Upper lobe of left lung (tissue), 4 donors: ENCODE data around the gene TRHDE.

Experiments
- POLR2A ChIP-seq, 4 donors: fragments of 450-650 bp; IDR thresholded peaks; one replicate each; pipeline ENCODE4 v1.5.1; 2016 to 2017; ENCODE audit warnings: antibody characterized with exemption in 4 of 4, mild to moderate bottlenecking in 2 of 4
- TF ChIP-seq, protein P1 (sequence below), 6 experiments: fragments of 450-650 bp in 4 of 6; fragments of 200-600 bp in 2 of 6; sonication (generic) in 2 of 6; IDR thresholded peaks; one replicate each; pipeline ENCODE4 v1.5.1; 2016 to 2019; ENCODE audit warnings: antibody characterized with exemption in 6 of 6

GRCh38 chr12:72380441-72380840 is 108.3 kb downstream of the TRHDE start:
- TF ChIP-seq POLR2A (IDR thresholded peaks at IDR 0.05) = no peak
- TF ChIP-seq, protein P1, sequence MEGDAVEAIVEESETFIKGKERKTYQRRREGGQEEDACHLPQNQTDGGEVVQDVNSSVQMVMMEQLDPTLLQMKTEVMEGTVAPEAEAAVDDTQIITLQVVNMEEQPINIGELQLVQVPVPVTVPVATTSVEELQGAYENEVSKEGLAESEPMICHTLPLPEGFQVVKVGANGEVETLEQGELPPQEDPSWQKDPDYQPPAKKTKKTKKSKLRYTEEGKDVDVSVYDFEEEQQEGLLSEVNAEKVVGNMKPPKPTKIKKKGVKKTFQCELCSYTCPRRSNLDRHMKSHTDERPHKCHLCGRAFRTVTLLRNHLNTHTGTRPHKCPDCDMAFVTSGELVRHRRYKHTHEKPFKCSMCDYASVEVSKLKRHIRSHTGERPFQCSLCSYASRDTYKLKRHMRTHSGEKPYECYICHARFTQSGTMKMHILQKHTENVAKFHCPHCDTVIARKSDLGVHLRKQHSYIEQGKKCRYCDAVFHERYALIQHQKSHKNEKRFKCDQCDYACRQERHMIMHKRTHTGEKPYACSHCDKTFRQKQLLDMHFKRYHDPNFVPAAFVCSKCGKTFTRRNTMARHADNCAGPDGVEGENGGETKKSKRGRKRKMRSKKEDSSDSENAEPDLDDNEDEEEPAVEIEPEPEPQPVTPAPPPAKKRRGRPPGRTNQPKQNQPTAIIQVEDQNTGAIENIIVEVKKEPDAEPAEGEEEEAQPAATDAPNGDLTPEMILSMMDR (IDR thresholded peaks at IDR 0.05) = no peak
